ENCODE data around the gene PRPF8. TPM values are rescaled to one million over a fixed set of nuclear protein-coding genes. Genes with fewer than 3 reads are reported as not detected.

The PRPF8 gene
- polyA plus RNA-seq, 1 of the 3 experiments (the other 2 are of a cell fraction): 149 TPM

DNA sequence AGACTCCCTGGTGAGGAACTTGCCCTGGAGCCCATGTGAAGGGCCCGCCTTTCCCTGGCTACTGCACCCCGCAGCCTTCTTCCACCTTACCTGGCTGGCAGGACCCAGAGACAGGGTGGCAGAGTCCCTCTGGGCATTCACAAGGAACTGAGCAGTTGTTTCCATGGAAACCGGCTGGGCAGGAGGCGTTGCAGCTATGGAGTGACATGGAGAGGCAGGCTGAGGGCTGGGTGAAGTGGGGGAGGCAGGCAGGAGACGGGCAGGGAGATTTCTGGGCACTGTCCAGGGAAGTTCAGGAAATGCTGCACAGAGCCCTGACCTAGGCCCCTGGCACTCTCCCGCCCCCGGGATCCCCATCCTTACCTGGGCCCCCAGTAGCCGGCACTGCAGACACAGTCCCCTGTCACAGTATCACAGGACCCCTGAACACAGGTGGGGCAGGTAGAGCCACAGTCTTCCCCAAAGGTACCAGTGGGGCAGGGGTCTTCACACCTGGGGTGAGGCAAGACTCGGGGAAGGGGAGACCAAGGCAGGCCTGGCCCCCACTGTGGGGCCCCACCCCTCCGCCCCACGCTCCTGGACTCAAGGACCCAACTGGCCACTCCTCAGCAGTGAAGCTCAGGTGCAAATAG, 45.0 kb downstream of the PRPF8 start:
- no peaks in the 10 kb centered on the region for H3K27me3 ChIP-seq (ENCODE audit: insufficient read depth)
- H3K4me3 ChIP-seq (ENCODE audit: low read depth in 2 of 2, low read length in 1 of 2): no peak overlapping the region
- no peak overlapping the region for H3K9ac ChIP-seq
- H3K9me3 ChIP-seq: no peaks in the 10 kb centered on the region
- H3K4me2 ChIP-seq: no peak overlapping the region
- H2AFZ ChIP-seq (ENCODE audit: low read depth): no peak overlapping the region
- WGBS (ENCODE audit: low lambda C conversion rate): 84% methylated on average over 5 of the region's 11 CpGs
- no peaks in the 10 kb centered on the region for H4K20me1 ChIP-seq (ENCODE audit: insufficient read depth)
- ChIA-PET CTCF (interaction anchor here (0.9 to 3.5 kb wide), 4 partner anchors 9 to 66 kb away, joined by 3 to 18 read pairs (median 12); partner anchors contain the start of genes RILP and SLC43A2), POLR2A (no interaction called here)
- no peaks in the 10 kb centered on the region for H3K79me2 ChIP-seq (ENCODE audit: insufficient read depth)
- H3F3A ChIP-seq (replicated peaks; ENCODE audit: insufficient read depth): peaks cover 5% of the 10 kb centered on the region
- no peak overlapping the region for H3K27ac ChIP-seq (ENCODE audit: low read depth in 2 of 2, low read length in 1 of 2)
- H3K4me1 ChIP-seq (ENCODE audit: control insufficient read depth in 1 of 2, insufficient read depth in 2 of 2, low read depth in 1 of 2, low read length in 1 of 2): peaks cover 9 to 24% of the 10 kb centered on the region in 2 experiments; a peak in 2 of 4 replicates
- peak; percentile 50 for DNase-seq
- no peak for TF ChIP-seq YY1 (IDR thresholded peaks at IDR 0.05; ENCODE audit: low read depth)
- TF ChIP-seq, protein P1, sequence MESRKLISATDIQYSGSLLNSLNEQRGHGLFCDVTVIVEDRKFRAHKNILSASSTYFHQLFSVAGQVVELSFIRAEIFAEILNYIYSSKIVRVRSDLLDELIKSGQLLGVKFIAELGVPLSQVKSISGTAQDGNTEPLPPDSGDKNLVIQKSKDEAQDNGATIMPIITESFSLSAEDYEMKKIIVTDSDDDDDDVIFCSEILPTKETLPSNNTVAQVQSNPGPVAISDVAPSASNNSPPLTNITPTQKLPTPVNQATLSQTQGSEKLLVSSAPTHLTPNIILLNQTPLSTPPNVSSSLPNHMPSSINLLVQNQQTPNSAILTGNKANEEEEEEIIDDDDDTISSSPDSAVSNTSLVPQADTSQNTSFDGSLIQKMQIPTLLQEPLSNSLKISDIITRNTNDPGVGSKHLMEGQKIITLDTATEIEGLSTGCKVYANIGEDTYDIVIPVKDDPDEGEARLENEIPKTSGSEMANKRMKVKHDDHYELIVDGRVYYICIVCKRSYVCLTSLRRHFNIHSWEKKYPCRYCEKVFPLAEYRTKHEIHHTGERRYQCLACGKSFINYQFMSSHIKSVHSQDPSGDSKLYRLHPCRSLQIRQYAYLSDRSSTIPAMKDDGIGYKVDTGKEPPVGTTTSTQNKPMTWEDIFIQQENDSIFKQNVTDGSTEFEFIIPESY (IDR thresholded peaks at IDR 0.05; ENCODE audit: borderline replicate concordance, low read depth): no peak
- no peaks in the 10 kb centered on the region for H3K36me3 ChIP-seq (replicated peaks in 1 of 2; ENCODE audit: control insufficient read depth in 1 of 2, insufficient read depth in 2 of 2, low read length in 1 of 2)
- no peaks in the 10 kb centered on the region for H3K9me2 ChIP-seq

DNA sequence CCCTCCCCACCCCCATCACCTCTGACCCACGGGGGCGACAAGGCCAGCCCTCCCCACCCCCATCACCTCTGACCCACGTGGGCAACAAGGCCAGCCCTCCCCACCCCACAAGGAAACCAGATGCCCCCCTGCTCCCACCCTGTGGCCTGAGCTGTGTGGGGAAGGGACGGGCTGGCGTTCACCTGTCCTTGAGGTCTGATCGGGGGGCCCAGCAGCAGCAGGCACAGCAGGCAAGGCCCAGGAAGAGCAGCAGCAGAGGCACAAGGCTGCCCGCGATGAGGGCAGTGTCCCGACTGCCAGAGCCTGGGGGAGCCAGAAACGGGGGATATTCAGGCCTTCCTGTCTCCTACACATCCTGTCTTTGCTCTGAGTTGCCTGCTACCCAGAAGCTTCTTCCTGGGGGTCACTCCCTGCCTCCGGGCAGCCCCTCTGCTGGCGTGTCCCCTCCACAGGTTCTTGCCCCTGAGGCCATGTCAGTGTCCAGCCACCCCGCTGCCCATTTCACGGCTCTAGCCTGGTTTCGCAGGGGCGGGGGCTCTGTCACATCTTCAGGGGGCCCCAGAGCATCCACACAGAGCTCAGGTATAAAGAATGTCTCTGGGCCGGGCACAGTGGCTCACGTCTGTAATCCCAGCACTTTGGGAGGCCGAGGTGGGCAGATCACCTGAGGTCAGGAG, 45.9 kb downstream of the PRPF8 start:
- POLR2A ChIA-PET: interaction anchor here (0.8 kb wide), 1 partner anchor 9 kb away, joined by 3 read pairs; no protein-coding TSS in a partner anchor

More for the DNA sequence above, 45.9 kb downstream of the PRPF8 start:
- Histone ChIP-seq H3K4me1 (ENCODE audit: control insufficient read depth in 1 of 2, insufficient read depth in 2 of 2, low read depth in 1 of 2, low read length in 1 of 2) (peaks cover under 1 to 19% of the 10 kb centered on the region in 2 experiments; a peak in 1 of 4 replicates), H3F3A (replicated peaks; ENCODE audit: insufficient read depth) (no peaks in the 10 kb centered on the region), H4K20me1 (ENCODE audit: insufficient read depth) (no peaks in the 10 kb centered on the region), H3K9ac (no peak overlapping the region), H3K4me2 (no peak overlapping the region), H3K36me3 (replicated peaks in 1 of 2; ENCODE audit: control insufficient read depth in 1 of 2, insufficient read depth in 2 of 2, low read length in 1 of 2) (no peaks in the 10 kb centered on the region), H3K9me3 (no peaks in the 10 kb centered on the region), H3K4me3 (ENCODE audit: low read depth in 2 of 2, low read length in 1 of 2) (no peak overlapping the region), H3K27ac (ENCODE audit: low read depth in 2 of 2, low read length in 1 of 2) (no peak overlapping the region), H3K9me2 (no peaks in the 10 kb centered on the region), H3K79me2 (ENCODE audit: insufficient read depth) (no peaks in the 10 kb centered on the region), H3K27me3 (ENCODE audit: insufficient read depth) (no peaks in the 10 kb centered on the region), H2AFZ (ENCODE audit: low read depth) (no peak overlapping the region)
- DNase-seq: peak; percentile 25
- 73% methylated on average over 16 of the region's 19 CpGs for whole genome bisulfite sequencing (ENCODE audit: low lambda C conversion rate)
- CTCF ChIA-PET: interaction anchor here (3.4 to 3.5 kb wide), 2 partner anchors 10 to 65 kb away, joined by 15 to 18 read pairs; partner anchors contain the start of gene RILP
- TF ChIP-seq POLR2AphosphoS5 (IDR thresholded peaks at IDR 0.05; ENCODE audit: low read depth, low read length): no peak
- no peak for TF ChIP-seq FOXM1 (IDR thresholded peaks at IDR 0.05; ENCODE audit: low read depth)
- TF ChIP-seq, protein P2, sequence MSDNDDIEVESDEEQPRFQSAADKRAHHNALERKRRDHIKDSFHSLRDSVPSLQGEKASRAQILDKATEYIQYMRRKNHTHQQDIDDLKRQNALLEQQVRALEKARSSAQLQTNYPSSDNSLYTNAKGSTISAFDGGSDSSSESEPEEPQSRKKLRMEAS (IDR thresholded peaks at IDR 0.05; ENCODE audit: low read depth): no peak
- TF ChIP-seq GATA2 (CRISPR knock-in tag; IDR thresholded peaks at IDR 0.05): no peak
- TF ChIP-seq, protein P3, sequence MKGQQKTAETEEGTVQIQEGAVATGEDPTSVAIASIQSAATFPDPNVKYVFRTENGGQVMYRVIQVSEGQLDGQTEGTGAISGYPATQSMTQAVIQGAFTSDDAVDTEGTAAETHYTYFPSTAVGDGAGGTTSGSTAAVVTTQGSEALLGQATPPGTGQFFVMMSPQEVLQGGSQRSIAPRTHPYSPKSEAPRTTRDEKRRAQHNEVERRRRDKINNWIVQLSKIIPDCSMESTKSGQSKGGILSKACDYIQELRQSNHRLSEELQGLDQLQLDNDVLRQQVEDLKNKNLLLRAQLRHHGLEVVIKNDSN (IDR thresholded peaks at IDR 0.05; ENCODE audit: borderline replicate concordance, low read depth): no peak
- TF ChIP-seq ELF1 (IDR thresholded peaks at IDR 0.05): no peak
- no peak for TF ChIP-seq FOXJ3 (CRISPR knock-in tag; IDR thresholded peaks at IDR 0.05)
- TF ChIP-seq FOSL2 (IDR thresholded peaks at IDR 0.05; ENCODE audit: borderline replicate concordance, low read depth): no peak
- no peak for TF ChIP-seq GABPA (IDR thresholded peaks at IDR 0.05; ENCODE audit: low read depth)
- TF ChIP-seq RFX5 (IDR thresholded peaks at IDR 0.05; ENCODE audit: low read length): no peak
- no peak for TF ChIP-seq NFIC (IDR thresholded peaks at IDR 0.05; ENCODE audit: borderline replicate concordance)
- no peak for TF ChIP-seq YY1 (IDR thresholded peaks at IDR 0.05; ENCODE audit: low read depth)
- TF ChIP-seq RXRA (IDR thresholded peaks at IDR 0.05; ENCODE audit: borderline replicate concordance, low read depth): no peak
